T-cell (primary cell): ENCODE measurements around the gene SKOR2. TPM values are rescaled to one million over a fixed set of nuclear protein-coding genes. Genes with fewer than 3 reads are reported as not detected.
"Not testable (repeated sequence)": the region's sequence is repeated elsewhere in the genome, so short reads cannot be mapped to it uniquely, and the experiment has no call there.

ENCODE experiments used
- ATAC-seq, 4 experiments: fragments of 200-7000 bp in 3 of 4; fragments of 150-1000 bp in 1 of 4; cut with Tn5 transposase; replicated peaks in 1 of 4; 1 replicate in 3 of 4; 2 replicates in 1 of 4; pipeline ENCODE4 v1.10.0; 2021; ENCODE audit warnings: moderate library complexity in 3 of 4, mild to moderate bottlenecking in 2 of 4, moderate number of reproducible peaks in 1 of 4
- CTCF ChIA-PET, 2 donors: fragments of 300-600 bp; sonication (Branson Sonifier 250); formaldehyde crosslinking; loops; one replicate each; lab custom pipeline; 2022; ENCODE audit warnings: antibody characterized with exemption in 2 of 2; lab: Charles Lee
- POLR2A ChIA-PET, 2 donors: fragments of 300-600 bp; sonication (Branson Sonifier 250); formaldehyde crosslinking; loops; one replicate each; lab custom pipeline; 2022; ENCODE audit warnings: antibody characterized with exemption in 2 of 2; lab: Charles Lee
- DNase-seq, 35 experiments: peaks; one replicate each; pipeline versions ENCODE4 v3.0.0 to v3.0.0-alpha.2; 2013 to 2023
- H3K27ac ChIP-seq: one replicate; pipeline ENCODE4 v1.5.1; 2013; ENCODE audit warnings: low read length
- H3K27me3 ChIP-seq, 2 experiments: replicated peaks in 1 of 2; 1 replicate in 1 of 2; 2 replicates in 1 of 2; pipeline versions ENCODE4 v1.6.1 to v1.7.0; 2013; ENCODE audit warnings: low read length in 1 of 2, mixed read lengths in 1 of 2; ENCODE audit not compliant: control insufficient read depth in 2 of 2, insufficient read depth in 2 of 2; ENCODE audit errors: extremely low read depth in 1 of 2
- H3K36me3 ChIP-seq, 2 donors: 1 replicate in 1 of 2; 2 replicates in 1 of 2; pipeline versions ENCODE4 v1.6.1 to v1.7.0; 2013; ENCODE audit warnings: low read length in 1 of 2; ENCODE audit not compliant: control insufficient read depth in 2 of 2, insufficient read depth in 1 of 2; ENCODE audit errors: extremely low read depth in 1 of 2
- H3K4me1 ChIP-seq, 2 experiments: 1 replicate in 1 of 2; 2 replicates in 1 of 2; pipeline versions ENCODE4 v1.6.1 to v1.7.0; 2013; ENCODE audit warnings: low read length in 2 of 2, mixed read lengths in 1 of 2; ENCODE audit not compliant: insufficient read depth in 2 of 2, control insufficient read depth in 1 of 2; ENCODE audit errors: extremely low read depth in 1 of 2
- H3K4me3 ChIP-seq, 2 donors: 1 replicate in 1 of 2; 2 replicates in 1 of 2; pipeline versions ENCODE4 v1.5.1 to v1.7.0; 2013; ENCODE audit warnings: mild to moderate bottlenecking in 2 of 2, low read length in 1 of 2, moderate library complexity in 1 of 2; ENCODE audit not compliant: control insufficient read depth in 1 of 2; ENCODE audit errors: extremely low read depth in 1 of 2
- H3K9me3 ChIP-seq: 2 replicates; pipeline ENCODE4 v1.7.0; 2013
- H3K27ac Mint-ChIP-seq, 2 donors: one replicate each; pipeline ENCODE4 v1.8.0; 2020 to 2021; ENCODE audit warnings: mild to moderate bottlenecking in 2 of 2, mixed read lengths in 2 of 2
- H3K27me3 Mint-ChIP-seq, 2 donors: one replicate each; pipeline ENCODE4 v1.8.0; 2021 to 2022; ENCODE audit warnings: mixed read lengths in 2 of 2
- H3K36me3 Mint-ChIP-seq: one replicate; pipeline ENCODE4 v1.8.0; 2021; ENCODE audit warnings: mixed read lengths
- H3K4me1 Mint-ChIP-seq, 3 donors: one replicate each; pipeline ENCODE4 v1.8.0; 2020 to 2022; ENCODE audit warnings: mixed read lengths in 3 of 3, mild to moderate bottlenecking in 1 of 3
- H3K4me3 Mint-ChIP-seq, 3 donors: one replicate each; pipeline ENCODE4 v1.8.0; 2020 to 2022; ENCODE audit warnings: mild to moderate bottlenecking in 3 of 3, mixed read lengths in 3 of 3, moderate library complexity in 3 of 3
- H3K9me3 Mint-ChIP-seq, 3 donors: one replicate each; pipeline ENCODE4 v1.8.0; 2020 to 2022; ENCODE audit warnings: mixed read lengths in 3 of 3
- WGBS: methylation state at CpG from one replicate; pipeline ENCODE4 v1.1.5; 2013; ENCODE audit warnings: missing lambda C conversion rate; ENCODE audit not compliant: insufficient coverage; 5-methylcytosine and 5-hydroxymethylcytosine counted together
- total RNA-seq, 35 experiments: library from RNA in 6 of 35; stranded (reverse) in 6 of 35; fragments of 120-200 nt in 1 of 35; gene quantifications; one replicate each; pipeline versions ENCODE4 v1.2.1 to v1.2.4 and lab custom pipeline; 2013 to 2026

SKOR2 gene
- total RNA-seq, 5 donors from 2014 or later (not counting 1 experiment from before 2014, with no cell fraction given), result not detected

GRCh38 chr18:47187721-47188120 is 63.7 kb downstream of the SKOR2 start:
- Histone ChIP-seq H3K27me3 (peaks cover 0 to 2% of the 10 kb centered on the region in 2 experiments), H3K9me3 (peaks cover 3% of the 10 kb centered on the region), H3K27ac (no peak overlapping the region), H3K36me3 (no peaks in the 10 kb centered on the region), H3K4me3 (no peak overlapping the region), H3K4me1 (no peaks in the 10 kb centered on the region)
- H3K4me3 Mint-ChIP-seq, result no peak overlapping the region
- 100% methylated on average over 1 of the region's 7 CpGs for WGBS
- H3K36me3 Mint-ChIP-seq, result no peaks in the 10 kb centered on the region
- ATAC-seq (no peak), DNase-seq (no peak)
- peaks cover 19 to 29% of the 10 kb centered on the region in 2 donors for H3K27me3 Mint-ChIP-seq
- H3K4me1 Mint-ChIP-seq, result no peaks in the 10 kb centered on the region
- POLR2A ChIA-PET, result interaction anchor here in 1 of 2 donors (1.1 kb wide), 1 partner anchor 15 kb away, joined by 3 read pairs; no protein-coding TSS in a partner anchor
- no peak overlapping the region for H3K27ac Mint-ChIP-seq
- CTCF ChIA-PET, result interaction anchor here in 1 of 2 donors (0.6 kb wide), 1 partner anchor 1216 kb away, joined by 12 read pairs; no protein-coding TSS in a partner anchor
- H3K9me3 Mint-ChIP-seq, result peaks cover 10 to 17% (median 15%) of the 10 kb centered on the region in 3 donors

- whole genome bisulfite sequencing, result 85% methylated on average over 4 of the region's 5 CpGs
- Mint-ChIP-seq H3K36me3 (no peaks in the 10 kb centered on the region), H3K4me1 (no peaks in the 10 kb centered on the region), H3K27me3 (peaks cover 17 to 24% of the 10 kb centered on the region in 2 donors), H3K4me3 (no peak overlapping the region), H3K27ac (no peak overlapping the region), H3K9me3 (peaks cover 10 to 17% (median 15%) of the 10 kb centered on the region in 3 donors)
- ATAC-seq (no peak), DNase-seq (peak in 1 of 35 experiments; percentile 28)
- no peak overlapping the region for H3K27ac ChIP-seq
- H3K4me1 ChIP-seq, result no peaks in the 10 kb centered on the region
- H3K4me3 ChIP-seq, result no peak overlapping the region
- POLR2A ChIA-PET, result no interaction called here
- CTCF ChIA-PET, result no interaction called here
- no peaks in the 10 kb centered on the region for H3K36me3 ChIP-seq
- H3K27me3 ChIP-seq, result peaks cover 0 to 2% of the 10 kb centered on the region in 2 experiments
- H3K9me3 ChIP-seq, result peaks cover 3% of the 10 kb centered on the region
These were observed 66.9 kb downstream of the SKOR2 start for GRCh38 chr18:47184419-47185050.

- H3K4me3 ChIP-seq, H3K4me1 Mint-ChIP-seq, CTCF ChIA-PET, DNase-seq, H3K4me1 ChIP-seq, H3K27ac Mint-ChIP-seq, H3K9me3 ChIP-seq, H3K36me3 Mint-ChIP-seq, H3K27me3 ChIP-seq, POLR2A ChIA-PET, ATAC-seq, H3K36me3 ChIP-seq, H3K4me3 Mint-ChIP-seq, H3K27ac ChIP-seq: not testable (repeated sequence)
- H3K9me3 Mint-ChIP-seq, result peaks cover 10 to 17% (median 15%) of the 10 kb centered on the region in 3 donors
- WGBS, result 71% methylated on average over 5 of the region's 5 CpGs
- H3K27me3 Mint-ChIP-seq, result peaks cover 15% of the 10 kb centered on the region in 2 donors
These were observed 69.3 kb downstream of the SKOR2 start for GRCh38 chr18:47182156-47182555.

- Mint-ChIP-seq H3K4me1 (peaks cover 0 to 2% (median 1%) of the 10 kb centered on the region in 3 donors), H3K36me3 (no peaks in the 10 kb centered on the region), H3K9me3 (peaks cover 10 to 15% (median 13%) of the 10 kb centered on the region in 3 donors), H3K4me3 (no peak overlapping the region), H3K27me3 (peaks cover 6 to 9% of the 10 kb centered on the region in 2 donors), H3K27ac (no peak overlapping the region)
- ChIA-PET POLR2A (no interaction called here), CTCF (no interaction called here)
- H3K9me3 ChIP-seq, result peaks cover 3% of the 10 kb centered on the region
- no peaks in the 10 kb centered on the region for H3K36me3 ChIP-seq
- no peak for DNase-seq
- peaks cover 0 to 8% of the 10 kb centered on the region in 2 experiments for H3K4me1 ChIP-seq
- WGBS, result no CpG with 5 or more reads among the region's 3 CpGs
- H3K27ac ChIP-seq, result no peak overlapping the region
- H3K4me3 ChIP-seq, result no peak overlapping the region
- H3K27me3 ChIP-seq, result no peaks in the 10 kb centered on the region
- no peak for ATAC-seq
These were observed 70.7 kb downstream of the SKOR2 start for GRCh38 chr18:47180765-47181164.

GRCh38 chr18:47179520-47179919 is 71.9 kb downstream of the SKOR2 start:
- WGBS, result 80% methylated on average over 1 of the region's 4 CpGs
- Histone ChIP-seq H3K4me3 (no peak overlapping the region), H3K4me1 (peaks cover 6 to 19% of the 10 kb centered on the region in 2 experiments), H3K9me3 (peaks cover under 1% of the 10 kb centered on the region), H3K27ac (no peak overlapping the region), H3K36me3 (no peaks in the 10 kb centered on the region), H3K27me3 (no peaks in the 10 kb centered on the region)
- peaks cover 5 to 9% of the 10 kb centered on the region in 2 donors for H3K27me3 Mint-ChIP-seq
- peaks cover 3 to 5% (median 5%) of the 10 kb centered on the region in 3 donors for H3K9me3 Mint-ChIP-seq
- H3K4me1 Mint-ChIP-seq, result peaks cover 0 to 3% (median 2%) of the 10 kb centered on the region in 3 donors
- H3K4me3 Mint-ChIP-seq, result no peak overlapping the region
- CTCF ChIA-PET, result interaction anchor here in 1 of 2 donors (1.0 kb wide), 1 partner anchor 25 kb away, joined by 3 read pairs; no protein-coding TSS in a partner anchor
- no peak for DNase-seq
- ATAC-seq, result no peak
- H3K36me3 Mint-ChIP-seq, result no peaks in the 10 kb centered on the region
- POLR2A ChIA-PET, result no interaction called here
- H3K27ac Mint-ChIP-seq, result no peak overlapping the region

GRCh38 chr18:47175898-47176575 is 75.4 kb downstream of the SKOR2 start, which contains the start of gene IER3IP1:
Gene IER3IP1, minus strand, starts transcription at chr18:47176364. Its CDS starts 87 bp downstream, at chr18:47176277.
- Histone ChIP-seq H3K9me3 (no peaks in the 10 kb centered on the region), H3K27me3 (no peaks in the 10 kb centered on the region), H3K27ac (peak within 1 kb of the TSS; percentile 34), H3K36me3 (peaks cover 0 to 3% of the 10 kb centered on the region in 2 donors), H3K4me1 (peaks cover 6 to 23% of the 10 kb centered on the region in 2 experiments), H3K4me3 (peak within 1 kb of the TSS; percentile 91 to 95)
- POLR2A ChIA-PET, result no interaction called here
- no peaks in the 10 kb centered on the region for H3K27me3 Mint-ChIP-seq
- WGBS, result under 1% methylated on average over 47 of the region's 48 CpGs
- H3K27ac Mint-ChIP-seq, result peak within 1 kb of the TSS; percentile 36 to 79
- H3K36me3 Mint-ChIP-seq, result no peaks in the 10 kb centered on the region
- no peaks in the 10 kb centered on the region for H3K9me3 Mint-ChIP-seq
- ATAC-seq (peak; percentile 92 to 95 (median 94)), DNase-seq (peak; percentile 68 to 90 (median 83))
- H3K4me1 Mint-ChIP-seq, result peaks cover 0 to 7% (median 5%) of the 10 kb centered on the region in 3 donors
- H3K4me3 Mint-ChIP-seq, result peak within 1 kb of the TSS; percentile 15 to 63 (median 40)
- CTCF ChIA-PET, result no interaction called here
